Activated CD4-positive, alpha-beta T cell treated with anti-CD3 and anti-CD28 coated beads, Interleukin-2, amount 50 U/mL, for 1 hour (primary cell): ENCODE data around the gene JMJD7.

Source experiments
- DNase-seq: peaks from one replicate; pipeline ENCODE4 v3.0.0-alpha.2; 2020

Gene JMJD7

DNA sequence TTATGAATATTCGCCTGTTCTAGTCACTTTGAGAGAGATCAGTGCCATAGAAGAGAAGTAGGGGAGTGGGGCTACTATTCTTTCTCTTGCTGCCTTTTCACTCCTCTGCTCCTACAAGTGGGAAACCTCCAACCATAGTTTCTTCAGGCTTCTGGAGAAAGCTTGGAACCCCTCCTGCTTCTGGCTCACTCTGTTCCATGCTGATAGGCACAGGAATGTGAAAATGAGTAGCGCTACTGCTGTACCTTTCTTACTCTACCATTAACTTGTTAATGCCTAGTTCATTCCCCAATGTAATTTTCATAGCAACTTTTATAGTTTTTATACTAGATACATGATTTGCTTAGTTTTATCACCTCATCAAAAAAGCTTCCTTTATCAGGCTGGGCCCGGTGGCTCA is 26.7 kb upstream of the JMJD7 start:
- DNase-seq = no peak

GRCh38 chr15:41801850-41802455 is 25.9 kb upstream of the JMJD7 start:
- DNase-seq = no peak

GRCh38 chr15:41804361-41804760 is 23.5 kb upstream of the JMJD7 start:
- no peak for DNase-seq

DNA sequence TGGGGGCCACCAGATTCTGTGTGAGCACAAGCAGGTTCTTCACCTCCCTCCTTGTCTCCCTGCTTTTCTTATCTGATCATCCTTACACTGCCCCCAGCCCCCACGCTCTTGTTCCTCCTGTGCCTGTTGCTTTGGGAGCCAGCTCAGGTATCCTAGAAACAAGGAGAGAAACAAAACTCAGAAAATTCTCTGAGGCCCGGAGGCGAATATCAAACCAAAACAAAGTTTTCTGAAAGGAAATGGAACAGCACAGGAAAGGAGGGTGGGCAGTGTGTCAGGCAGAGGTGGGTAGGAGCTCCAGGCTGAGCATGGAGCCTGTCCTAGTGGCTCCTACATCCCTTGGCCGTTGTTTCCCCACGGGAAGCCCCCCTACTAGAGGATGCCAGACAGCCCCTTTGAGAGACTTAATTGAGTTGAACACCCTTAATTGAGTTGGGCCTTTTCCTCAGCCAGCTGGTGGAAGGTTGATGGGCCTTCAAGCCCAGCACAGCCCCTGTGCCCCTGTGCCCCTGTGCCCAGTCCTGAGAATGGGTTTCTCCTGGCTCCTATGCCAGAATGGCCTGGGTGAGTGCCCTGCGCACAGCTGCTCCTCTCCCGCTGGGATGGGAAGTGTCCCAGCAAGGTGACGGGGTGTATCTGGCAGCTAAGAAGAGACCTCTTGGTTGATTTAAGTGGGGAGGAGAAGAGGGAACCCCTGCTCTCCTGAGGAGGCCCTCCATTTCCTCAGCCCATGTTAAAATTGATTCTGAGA is 22.8 kb upstream of the JMJD7 start:
- DNase-seq = no peak

GRCh38 chr15:41805711-41806110 is 22.2 kb upstream of the JMJD7 start:
- no peak for DNase-seq

DNA sequence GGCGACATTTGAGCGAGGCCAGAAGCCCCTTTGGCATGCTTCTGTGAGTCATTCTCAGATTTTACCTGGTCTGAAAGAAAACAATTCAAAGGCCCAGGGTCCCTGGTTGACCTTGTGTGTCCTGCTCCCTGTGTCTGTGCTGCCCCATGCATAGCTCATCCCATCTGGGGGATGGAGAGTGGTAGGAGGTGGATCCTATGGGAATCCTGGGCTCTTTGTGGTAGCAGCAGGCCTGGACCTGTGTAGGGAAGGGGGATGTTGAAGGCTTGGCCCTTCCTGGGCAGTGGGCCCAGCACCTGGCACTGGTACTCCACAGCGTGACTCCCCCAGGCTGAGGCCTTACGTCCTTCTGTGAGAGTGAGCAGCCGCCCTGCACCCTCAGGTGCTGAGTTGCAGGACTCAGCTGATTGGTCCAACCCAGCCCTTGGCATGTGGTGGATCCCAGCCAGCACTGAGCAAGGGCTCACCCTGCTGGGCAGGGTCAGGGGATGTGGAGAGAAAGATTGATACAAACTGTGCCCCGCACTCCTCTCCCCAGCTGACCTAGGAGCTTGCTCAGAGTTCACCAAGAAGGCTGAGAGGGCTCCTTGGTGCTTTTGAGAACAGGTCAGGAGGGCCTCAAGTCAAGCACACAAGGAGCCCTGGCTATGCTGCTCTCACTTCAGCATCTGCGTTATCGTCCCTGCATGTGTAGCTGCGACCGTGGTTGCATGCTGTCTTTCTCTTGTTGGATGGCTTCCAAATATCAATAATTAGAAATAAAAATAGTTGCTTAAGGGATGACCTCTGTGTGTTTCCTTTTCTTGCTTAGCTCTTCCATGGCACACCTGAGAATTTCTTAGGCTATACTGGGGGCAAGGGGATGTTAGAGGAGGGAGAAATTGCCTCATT is 21.4 kb upstream of the JMJD7 start:
- DNase-seq = no peak

DNA sequence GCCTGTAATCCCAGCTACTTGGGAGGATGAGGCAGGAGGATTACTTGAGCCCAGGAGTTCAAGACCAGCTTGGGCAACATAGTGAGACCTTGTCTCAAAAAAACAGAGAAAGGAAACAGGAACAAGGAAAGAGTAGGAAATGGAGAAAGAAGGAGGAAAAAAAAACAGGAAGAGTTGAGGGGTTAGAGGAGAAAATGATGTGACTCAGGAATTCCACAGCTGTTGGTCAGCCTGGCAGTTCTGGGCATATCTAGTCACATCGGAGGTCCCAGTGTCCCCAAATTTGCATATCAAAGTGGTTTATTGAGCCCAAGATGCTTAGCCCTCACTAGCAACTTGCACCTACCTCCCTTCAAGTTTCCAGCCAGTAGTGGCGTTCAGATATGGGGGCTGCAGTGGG is 18.8 kb upstream of the JMJD7 start:
- DNase-seq = no peak

DNA sequence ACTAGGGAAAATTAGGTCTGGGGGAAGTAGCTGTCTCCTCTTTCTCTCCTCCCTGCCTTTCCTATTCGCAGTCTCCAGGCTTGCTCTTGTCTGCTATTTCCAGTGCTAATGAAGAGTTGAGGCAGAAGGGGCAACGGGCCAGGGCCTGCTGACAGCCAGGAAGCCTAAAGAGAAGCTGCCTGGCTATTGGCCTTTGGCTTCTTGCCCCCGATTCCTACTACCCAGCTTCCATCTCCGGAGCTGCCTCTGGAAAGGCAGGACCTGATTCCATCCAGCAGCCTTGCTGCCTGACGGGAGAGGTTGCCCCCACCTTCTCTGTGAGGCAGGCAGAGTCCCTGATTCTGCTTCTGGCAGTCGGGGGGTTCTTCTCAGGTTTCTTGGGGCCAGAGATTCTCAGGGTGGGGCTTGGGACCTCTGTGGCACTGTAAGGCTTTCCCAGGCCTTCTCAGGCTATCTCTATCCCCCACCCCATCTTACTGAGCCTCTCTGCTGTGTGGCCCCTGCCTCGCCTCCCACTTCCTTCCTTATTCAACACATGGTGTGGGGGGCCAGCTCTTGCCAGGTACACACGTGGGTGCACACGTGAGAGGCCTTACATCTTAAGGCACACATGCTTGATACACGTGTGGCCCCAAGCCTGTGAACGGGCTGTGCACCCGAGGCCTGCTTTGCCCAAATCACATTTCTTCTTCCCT is 18.2 kb upstream of the JMJD7 start:
- no peak for DNase-seq

- no peak for DNase-seq
Measured at GRCh38 chr15:41810651-41811431, 17.1 kb upstream of the JMJD7 start.

DNA sequence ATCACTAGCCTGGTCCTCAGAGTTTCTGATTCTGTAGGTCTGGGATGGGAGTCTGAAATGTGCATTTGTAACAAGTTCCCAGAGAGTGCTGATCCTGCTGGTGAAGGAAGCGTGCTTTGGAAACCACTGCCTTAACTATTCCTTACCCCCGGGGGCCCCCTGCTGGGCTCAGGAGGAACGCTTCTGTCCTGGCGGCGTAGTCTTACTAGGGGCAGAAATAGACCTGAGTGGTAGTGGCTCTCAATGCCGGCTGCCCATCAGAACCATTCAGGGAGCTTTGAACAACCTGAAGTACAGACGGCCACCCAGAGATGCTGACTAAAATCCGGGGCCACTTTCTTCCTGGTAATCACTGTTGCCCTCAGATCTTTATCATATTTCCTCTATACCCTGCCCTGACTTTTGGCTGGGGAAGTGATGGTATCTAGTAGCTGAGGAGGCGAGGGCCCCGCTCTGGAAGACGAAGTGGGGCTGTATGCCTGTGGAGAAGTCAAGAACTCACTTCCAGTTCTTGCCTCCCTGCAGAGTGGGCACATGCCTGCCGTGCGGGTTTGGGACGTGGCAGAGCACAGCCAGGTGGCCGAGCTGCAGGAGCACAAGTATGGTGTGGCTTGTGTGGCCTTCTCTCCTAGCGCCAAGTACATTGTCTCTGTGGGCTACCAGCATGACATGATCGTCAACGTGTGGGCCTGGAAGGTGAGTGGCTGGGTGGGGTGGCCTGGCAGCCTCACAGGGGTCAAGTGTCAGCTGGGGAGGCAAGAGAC is 16.3 kb upstream of the JMJD7 start:
- DNase-seq = peak; percentile 75

DNA sequence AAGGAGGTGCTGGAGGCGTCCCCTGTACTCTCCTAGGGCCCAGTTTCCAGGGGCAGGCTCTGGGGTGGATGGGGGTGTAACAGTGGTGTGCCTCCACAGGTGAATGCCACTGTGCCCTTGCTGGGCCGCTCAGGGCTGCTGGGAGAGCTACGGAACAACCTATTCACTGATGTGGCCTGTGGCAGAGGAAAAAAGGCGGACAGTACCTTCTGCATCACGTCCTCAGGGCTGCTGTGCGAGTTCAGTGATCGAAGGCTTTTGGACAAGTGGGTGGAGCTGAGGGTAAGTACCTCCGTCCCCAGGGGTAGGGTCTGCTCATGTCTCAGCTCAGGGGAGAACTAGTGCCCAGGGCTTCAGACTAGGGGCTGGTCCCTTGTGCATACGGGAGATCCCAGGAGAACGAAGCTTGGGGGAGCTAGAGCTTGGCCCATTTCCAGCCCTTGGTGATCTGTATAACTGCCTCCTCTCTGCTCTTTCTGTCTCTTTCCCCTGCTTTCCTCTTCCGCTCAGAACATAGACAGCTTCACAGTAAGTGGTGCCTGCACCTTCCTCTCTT is 15.0 kb upstream of the JMJD7 start:
- DNase-seq = no peak

- DNase-seq = no peak
Measured at GRCh38 chr15:41813426-41813825, 14.5 kb upstream of the JMJD7 start.

GRCh38 chr15:41814534-41814933 is 13.4 kb upstream of the JMJD7 start:
- DNase-seq = no peak

DNA sequence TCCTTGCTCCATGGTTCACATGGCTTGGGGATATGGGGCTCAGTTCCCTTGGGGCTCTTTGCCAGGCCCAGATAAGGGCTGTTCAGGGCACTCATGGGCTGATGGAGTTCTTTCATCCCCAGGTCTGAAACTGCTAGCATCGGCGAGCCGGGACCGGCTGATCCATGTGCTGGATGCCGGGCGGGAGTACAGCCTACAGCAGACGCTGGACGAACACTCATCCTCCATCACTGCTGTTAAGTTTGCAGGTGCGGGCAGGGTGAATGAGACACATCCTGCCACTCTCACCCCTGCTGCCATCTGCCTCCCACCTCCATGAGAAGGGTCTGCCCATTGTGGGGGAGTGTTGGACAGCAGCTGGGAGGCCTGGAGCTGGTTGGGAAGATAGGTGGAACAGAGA is 11.1 kb upstream of the JMJD7 start:
- no peak for DNase-seq

- DNase-seq = no peak
Measured at GRCh38 chr15:41817327-41817726, 10.6 kb upstream of the JMJD7 start.

DNA sequence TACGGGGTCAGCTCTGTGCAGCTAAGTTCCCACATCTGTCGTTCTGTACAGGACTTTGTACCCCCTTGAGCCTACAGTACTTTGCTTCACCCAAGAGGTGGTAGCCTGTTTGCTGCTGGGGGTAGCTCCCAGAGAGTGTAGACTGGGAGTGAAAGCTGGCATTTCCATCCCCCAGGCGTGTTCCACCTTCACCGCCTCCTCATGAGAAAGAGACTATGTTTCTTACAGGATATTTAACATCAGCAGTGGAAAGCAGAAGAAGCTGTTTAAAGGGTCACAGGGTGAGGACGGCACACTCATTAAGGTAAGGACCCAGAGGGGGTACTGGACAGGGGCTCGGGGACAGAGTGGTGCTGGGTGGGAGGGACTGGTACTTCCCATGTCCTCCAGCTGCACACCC is 10.1 kb upstream of the JMJD7 start:
- DNase-seq = no peak

- DNase-seq = no peak
Measured at GRCh38 chr15:41819455-41820050, 8.3 kb upstream of the JMJD7 start.

GRCh38 chr15:41820791-41821423 is 7.0 kb upstream of the JMJD7 start:
- DNase-seq = no peak

- no peak for DNase-seq
Measured at GRCh38 chr15:41821831-41822230, 6.1 kb upstream of the JMJD7 start.

DNA sequence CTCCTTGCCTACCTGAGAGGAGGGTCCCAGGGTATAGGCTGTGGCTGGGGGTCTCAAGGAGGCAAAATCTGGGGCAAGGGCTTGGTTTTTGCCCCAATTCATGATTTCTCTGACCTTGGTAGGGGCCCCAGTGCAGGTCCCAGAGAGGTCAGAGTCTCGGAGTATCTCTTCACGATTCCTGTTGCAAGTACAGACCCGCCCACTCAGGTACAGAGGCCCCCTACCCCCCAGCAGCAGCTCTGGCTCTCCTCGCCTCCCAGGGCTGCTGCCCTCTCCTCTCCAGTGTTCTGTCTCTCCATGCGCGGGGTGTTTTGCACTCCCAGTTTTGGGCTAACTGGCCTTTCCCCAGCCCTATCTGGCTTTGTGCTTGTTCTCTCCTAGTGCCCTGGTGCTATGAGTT is 5.4 kb upstream of the JMJD7 start:
- DNase-seq = no peak
